GM12878 (cell line): ENCODE measurements around the gene IDS. TPM values are rescaled to one million over a fixed set of nuclear protein-coding genes. Genes with fewer than 3 reads are reported as not detected.

ENCODE experiments used
- ATAC-seq: fragments of 200-7000 bp; cut with Tn5 transposase; 3 replicates; pipeline ENCODE4 v1.9.1; 2020; ENCODE audit warnings: mild to moderate bottlenecking, moderate library complexity
- BruUV-seq: library from RNA; stranded (reverse); fragments of 400-500 nt; replicated peaks from 2 replicates; lab custom pipeline; 2021; lab: Mats Ljungman, UMichigan
- CTCF ChIA-PET: fragments of 300-600 bp; sonication (Branson Sonifier 250); formaldehyde crosslinking; extraction: SDS; loops from one replicate; lab custom pipeline; 2021; ENCODE audit warnings: inconsistent platforms; lab: Yijun Ruan, JAX
- POLR2A ChIA-PET: fragments of 350-600 bp; formaldehyde crosslinking; extraction: SDS; loops from one replicate; lab custom pipeline; 2021; ENCODE audit warnings: inconsistent platforms; lab: Charles Lee
- RAD21 ChIA-PET: fragments of 300-600 bp; sonication (Branson Sonifier 250); formaldehyde crosslinking; loops from one replicate; lab custom pipeline; 2023; ENCODE audit warnings: antibody characterized with exemption; ENCODE audit not compliant: unreplicated experiment; lab: Charles Lee
- SMC1A ChIA-PET: fragments of 300-600 bp; sonication (Branson Sonifier 250); formaldehyde crosslinking; loops from one replicate; lab custom pipeline; 2023; ENCODE audit not compliant: unreplicated experiment, uncharacterized antibody; lab: Charles Lee
- DNase-seq: peaks from one replicate; pipeline ENCODE4 v3.0.0-alpha.2; 2011; ENCODE audit warnings: low read depth, low spot score
- FAIRE-seq: peaks from 3 replicates; lab custom pipeline; 2011; peaks lifted over from hg19 to GRCh38; lab: Jason Lieb, UNC
- H2AFZ ChIP-seq: 2 replicates; pipeline ENCODE4 v1.6.0; 2011; ENCODE audit warnings: low read depth, low read length, control low read depth; ENCODE audit not compliant: control insufficient read depth
- H3K27ac ChIP-seq: 2 replicates; pipeline ENCODE4 v1.5.1; 2011; ENCODE audit warnings: control low read depth; ENCODE audit not compliant: control insufficient read depth, insufficient read depth
- H3K27me3 ChIP-seq, 2 experiments: replicated peaks in 1 of 2; 2 replicates each; pipeline versions ENCODE4 v1.6.0 to v1.6.1; 2011; ENCODE audit warnings: low read length in 1 of 2; ENCODE audit not compliant: control insufficient read depth in 2 of 2, insufficient read depth in 2 of 2
- H3K36me3 ChIP-seq, 2 experiments: 2 replicates each; pipeline ENCODE4 v1.5.1; 2011; ENCODE audit warnings: low read length in 1 of 2; ENCODE audit not compliant: control insufficient read depth in 2 of 2, insufficient read depth in 2 of 2
- H3K4me1 ChIP-seq: 2 replicates; pipeline ENCODE4 v1.6.1; 2011; ENCODE audit warnings: mild to moderate bottlenecking, low read length, moderate library complexity, mixed read lengths; ENCODE audit not compliant: control insufficient read depth, insufficient read depth
- H3K4me2 ChIP-seq: 2 replicates; pipeline ENCODE4 v1.6.0; 2011; ENCODE audit warnings: control low read depth; ENCODE audit not compliant: control insufficient read depth, insufficient read depth
- H3K4me3 ChIP-seq: fragments of 200-600 bp; sonication (generic); 2 replicates; pipeline ENCODE4 v1.5.1; 2016
- H3K79me2 ChIP-seq: 2 replicates; pipeline ENCODE4 v1.6.0; 2011; ENCODE audit warnings: low read length; ENCODE audit not compliant: control insufficient read depth, insufficient read depth
- H3K9ac ChIP-seq: 2 replicates; pipeline ENCODE4 v1.8.0; 2011; ENCODE audit warnings: low read length, control low read depth, mixed read lengths; ENCODE audit not compliant: control insufficient read depth, insufficient read depth
- H3K9me3 ChIP-seq: replicated peaks from 3 replicates; pipeline ENCODE4 v1.5.1; 2011; ENCODE audit warnings: mild to moderate bottlenecking, low read length; ENCODE audit not compliant: control insufficient read depth, insufficient read depth
- H4K20me1 ChIP-seq: 2 replicates; pipeline ENCODE4 v1.6.0; 2011; ENCODE audit not compliant: control insufficient read depth, insufficient read depth
- ATF7 ChIP-seq: fragments of 450-650 bp; IDR thresholded peaks from 2 replicates; pipeline ENCODE4 v1.6.1; 2016; ENCODE audit warnings: low read depth, mild to moderate bottlenecking
- BRCA1 ChIP-seq: IDR thresholded peaks from 2 replicates; pipeline ENCODE4 v1.6.1; 2011; ENCODE audit warnings: low read depth, low read length, improper control_type of control experiment
- CEBPZ ChIP-seq: fragments of 150-350 bp; IDR thresholded peaks from 2 replicates; pipeline ENCODE4 v1.6.1; 2016; ENCODE audit warnings: low read depth, low read length
- CTCF ChIP-seq, 3 experiments: IDR thresholded peaks in 2 of 3; conservative IDR thresholded peaks in 1 of 3; 2 replicates each; pipeline ENCODE4 v1.5.1; 2011; ENCODE audit warnings: low read depth in 3 of 3, low read length in 3 of 3, mild to moderate bottlenecking in 3 of 3, control low read depth in 2 of 3, moderate library complexity in 2 of 3, inconsistent platforms in 1 of 3, mixed read lengths in 1 of 3; ENCODE audit not compliant: control insufficient read depth in 2 of 3, insufficient read depth in 1 of 3; ENCODE audit errors: extremely low read depth in 1 of 3
- ETV6 ChIP-seq, 2 experiments: fragments of 450-650 bp in 1 of 2; IDR thresholded peaks in 1 of 2; conservative IDR thresholded peaks in 1 of 2; 2 replicates each; pipeline ENCODE4 v1.6.1; 2014; ENCODE audit warnings: antibody characterized with exemption in 1 of 2, borderline replicate concordance in 1 of 2, low read depth in 1 of 2, mild to moderate bottlenecking in 1 of 2, moderate library complexity in 1 of 2
- NRF1 ChIP-seq: conservative IDR thresholded peaks from 2 replicates; pipeline ENCODE4 v1.6.1; 2011; ENCODE audit warnings: mild to moderate bottlenecking, low read depth, low read length, improper control_type of control experiment
- POU2F2 ChIP-seq: IDR thresholded peaks from 3 replicates; pipeline ENCODE4 v1.6.1; 2011; ENCODE audit warnings: low read depth, mild to moderate bottlenecking, low read length, borderline replicate concordance
- PRDM15 ChIP-seq: fragments of 450-650 bp; formaldehyde crosslinking; IDR thresholded peaks from 2 replicates; pipeline ENCODE4 v1.4.0; 2020; ENCODE audit warnings: mild to moderate bottlenecking, moderate library complexity
- RAD21 ChIP-seq: IDR thresholded peaks from 2 replicates; pipeline ENCODE4 v1.6.1; 2011; ENCODE audit warnings: mild to moderate bottlenecking, low read depth, low read length, moderate library complexity; ENCODE audit not compliant: insufficient read depth
- SMC3 ChIP-seq: IDR thresholded peaks from 2 replicates; pipeline ENCODE4 v1.6.1; 2011; ENCODE audit warnings: low read length, improper control_type of control experiment, borderline replicate concordance
- SREBF1 ChIP-seq: IDR thresholded peaks from 2 replicates; pipeline ENCODE4 v1.6.1; 2012; ENCODE audit warnings: mild to moderate bottlenecking, low read length
- WGBS: methylation state at CpG from one replicate; pipeline ENCODE4 v1.1.6; 2016; ENCODE audit warnings: low lambda C conversion rate; ENCODE audit not compliant: insufficient replicate concordance, insufficient coverage; ENCODE audit errors: missing lambda C conversion rate; 5-methylcytosine and 5-hydroxymethylcytosine counted together
- in situ Hi-C: fragments of 300-500 bp; cut with MboI; formaldehyde crosslinking; loops from 9 replicates; pipeline ENCODE4 v1.14.3; 2018; ENCODE audit warnings: mixed read lengths
- intact Hi-C: fragments of 100-400 bp; cut with micrococcal nuclease; formaldehyde crosslinking; loops from one replicate; pipeline ENCODE4 v1.14.2; 2022; ENCODE audit not compliant: unreplicated experiment
- polyA plus RNA-seq, 11 experiments: library from polyadenylated mRNA; depleted of rRNA in 4 of 11; unstranded in 6 of 11; stranded (reverse) in 5 of 11; fragments of >200 nt; fragmentation: Nextera tagmentation in 4 of 11; fragmentation: Illumina TruSeq in 1 of 11; extraction: Ambion mirVana in 4 of 11; extraction: Trizol in 1 of 11; gene quantifications; 1 replicate in 1 of 11; 2 replicates in 10 of 11; pipeline versions ENCODE4 v1.2.1 to v1.2.3, GENCODE V29; 2011 to 2016; ENCODE audit warnings: inconsistent platforms in 2 of 11, missing spikeins in 2 of 11, low read depth in 1 of 11
- total RNA-seq, 4 experiments: library from RNA; depleted of rRNA in 3 of 4; stranded (reverse); fragments of >200 nt in 3 of 4; fragmentation: Illumina TruSeq in 1 of 4; extraction: Trizol in 1 of 4; gene quantifications; 2 replicates each; pipeline versions ENCODE4 v1.2.1 to v1.2.3, GENCODE V29; 2013 to 2021
- TF ChIP-seq, protein P1 (sequence below): fragments of 450-650 bp; IDR thresholded peaks from 2 replicates; pipeline ENCODE4 v1.6.1; 2017; ENCODE audit warnings: low read depth, mild to moderate bottlenecking, moderate library complexity

The IDS gene
- total and polyA plus RNA-seq, 10 of the 15 experiments (the other 5 are each of a cell fraction or from before 2014, with no cell fraction given): 6.1 to 79.1 (median 51.7) TPM

DNA sequence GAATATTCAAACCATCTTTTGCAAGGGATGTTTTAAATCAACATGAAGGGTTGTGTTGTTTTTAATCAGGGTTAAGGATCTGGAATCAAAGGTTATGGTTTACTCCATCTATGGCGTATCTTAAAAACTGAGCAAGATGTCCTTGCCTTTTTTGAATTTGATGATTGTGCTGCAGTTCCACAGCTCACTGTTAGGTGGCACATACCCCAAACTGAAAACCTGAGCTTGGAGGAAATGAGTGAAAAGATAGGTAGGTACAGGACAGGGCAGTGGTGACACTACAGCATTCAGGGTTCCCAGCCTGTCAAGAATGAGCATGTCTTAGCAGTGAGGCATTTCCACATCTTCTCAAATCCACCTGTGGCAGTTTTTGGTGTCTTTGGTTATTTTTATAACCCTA lies 22.6 kb upstream of the IDS start:
- Histone ChIP-seq H4K20me1 (no peaks in the 10 kb centered on the region), H2AFZ (no peak overlapping the region), H3K27me3 (no peaks in the 10 kb centered on the region), H3K4me2 (no peak overlapping the region), H3K79me2 (no peaks in the 10 kb centered on the region), H3K36me3 (no peaks in the 10 kb centered on the region), H3K9me3 (no peaks in the 10 kb centered on the region), H3K9ac (no peak overlapping the region), H3K4me3 (no peak overlapping the region), H3K4me1 (peaks cover 18% of the 10 kb centered on the region), H3K27ac (no peak overlapping the region)
- ATAC-seq (peak; percentile 43), FAIRE-seq (peak; percentile 61), DNase-seq (no peak)
- RAD21 ChIA-PET: interaction anchor here (0.6 to 1.6 kb wide), 3 partner anchors 12 to 15 kb away, joined by 3 to 11 read pairs (median 3); partner anchors contain the start of gene EOLA1
- POLR2A ChIA-PET: interaction anchor here (0.5 to 1.3 kb wide), 2 partner anchors 8 to 12 kb away, joined by 5 to 9 read pairs; partner anchors contain the start of gene EOLA1
- no TSS peak for BruUV-seq
- intact Hi-C loops (no loop called here), in situ Hi-C loops (loop anchor here (10.0 kb wide), 1 partner anchor 107 kb away; the partner anchor contains the start of gene TMEM185A)
- SMC1A ChIA-PET: interaction anchor here (1.0 to 2.4 kb wide), 4 partner anchors 12 to 23 kb away, joined by 3 to 10 read pairs (median 5); partner anchors contain the start of genes EOLA1 and IDS
- CTCF ChIA-PET: interaction anchor here (0.6 to 11.7 kb wide), 5 partner anchors 8 to 123 kb away, joined by 3 to 88 read pairs (median 4); partner anchors contain the start of gene EOLA1
- 95% methylated on average over 1 of the region's 1 CpG for WGBS
- TF ChIP-seq SREBF1 (no peak), CEBPZ (no peak), SMC3 (peak; percentile 33; the same call in 1 of the 2 replicates), ETV6 (conservative IDR thresholded peaks at IDR 0.05 in 1 of 2, IDR thresholded peaks at IDR 0.05 in 1 of 2; ENCODE audit: borderline replicate concordance in 1 of 2, low read depth in 1 of 2) (no peak), RAD21 (peak; percentile 62), PRDM15 (CRISPR knock-in tag) (no peak), ATF7 (no peak), POU2F2 (no peak), NRF1 (no peak), CTCF (IDR thresholded peaks at IDR 0.05 in 2 of 3, conservative IDR thresholded peaks at IDR 0.05 in 1 of 3; ENCODE audit: control insufficient read depth in 2 of 3, extremely low read depth in 1 of 3, insufficient read depth in 1 of 3, low read depth in 3 of 3, low read length in 3 of 3) (peak; percentile 53 to 63 (median 62); a peak in 5 of 6 replicates), BRCA1 (no peak)
- TF ChIP-seq, protein P1, sequence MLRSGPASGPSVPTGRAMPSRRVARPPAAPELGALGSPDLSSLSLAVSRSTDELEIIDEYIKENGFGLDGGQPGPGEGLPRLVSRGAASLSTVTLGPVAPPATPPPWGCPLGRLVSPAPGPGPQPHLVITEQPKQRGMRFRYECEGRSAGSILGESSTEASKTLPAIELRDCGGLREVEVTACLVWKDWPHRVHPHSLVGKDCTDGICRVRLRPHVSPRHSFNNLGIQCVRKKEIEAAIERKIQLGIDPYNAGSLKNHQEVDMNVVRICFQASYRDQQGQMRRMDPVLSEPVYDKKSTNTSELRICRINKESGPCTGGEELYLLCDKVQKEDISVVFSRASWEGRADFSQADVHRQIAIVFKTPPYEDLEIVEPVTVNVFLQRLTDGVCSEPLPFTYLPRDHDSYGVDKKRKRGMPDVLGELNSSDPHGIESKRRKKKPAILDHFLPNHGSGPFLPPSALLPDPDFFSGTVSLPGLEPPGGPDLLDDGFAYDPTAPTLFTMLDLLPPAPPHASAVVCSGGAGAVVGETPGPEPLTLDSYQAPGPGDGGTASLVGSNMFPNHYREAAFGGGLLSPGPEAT: no peak
